H1 (cell line): ENCODE measurements around the gene ATP6V0E2. TPM values are rescaled to one million over a fixed set of nuclear protein-coding genes. Genes with fewer than 3 reads are reported as not detected.

ENCODE experiments used
- CTCF ChIA-PET: fragments of 300-600 bp; sonication (Branson Sonifier 250); formaldehyde crosslinking; loops from one replicate; lab custom pipeline; 2021; ENCODE audit not compliant: partially characterized antibody; lab: Charles Lee
- POLR2A ChIA-PET: fragments of 300-600 bp; sonication (Branson Sonifier 250); formaldehyde crosslinking; loops from one replicate; lab custom pipeline; 2021; ENCODE audit warnings: inconsistent platforms; ENCODE audit not compliant: partially characterized antibody; lab: Charles Lee
- DNase-seq, 2 experiments: peaks; one replicate each; pipeline versions ENCODE4 v3.0.0 to v3.0.0-alpha.2; 2010 to 2022; ENCODE audit warnings: low spot score in 2 of 2, low read depth in 1 of 2, mixed read lengths in 1 of 2
- FAIRE-seq: peaks from 2 replicates; lab custom pipeline; 2011; peaks lifted over from hg19 to GRCh38; lab: Jason Lieb, UNC
- H2AFZ ChIP-seq: 2 replicates; pipeline ENCODE4 v1.8.1; 2012; ENCODE audit warnings: low read length, inconsistent platforms
- H2AK5ac ChIP-seq: 2 replicates; pipeline ENCODE4 v1.6.1; 2013; ENCODE audit warnings: low read depth, low read length
- H2BK120ac ChIP-seq: replicated peaks from 2 replicates; pipeline ENCODE3; 2013; ENCODE audit warnings: low read depth, low read length, inconsistent platforms
- H2BK12ac ChIP-seq: 2 replicates; pipeline ENCODE4 v1.6.1; 2013; ENCODE audit warnings: low read depth, low read length
- H2BK15ac ChIP-seq: 2 replicates; pipeline ENCODE4 v1.6.1; 2013; ENCODE audit warnings: low read length
- H2BK20ac ChIP-seq: 2 replicates; pipeline ENCODE4 v1.6.1; 2013; ENCODE audit warnings: low read length
- H2BK5ac ChIP-seq: 2 replicates; pipeline ENCODE4 v1.6.1; 2013; ENCODE audit warnings: low read depth, low read length
- H3K14ac ChIP-seq: 2 replicates; pipeline ENCODE4 v1.6.1; 2013; ENCODE audit warnings: inconsistent platforms; ENCODE audit not compliant: insufficient read length
- H3K18ac ChIP-seq: 2 replicates; pipeline ENCODE4 v1.6.1; 2013; ENCODE audit warnings: low read length; ENCODE audit errors: extremely low read depth
- H3K23ac ChIP-seq: 2 replicates; pipeline ENCODE4 v1.6.1; 2013; ENCODE audit warnings: inconsistent platforms; ENCODE audit not compliant: insufficient read length
- H3K23me2 ChIP-seq: 2 replicates; pipeline ENCODE4 v1.6.1; 2013; ENCODE audit warnings: low read depth, low read length
- H3K27ac ChIP-seq: 2 replicates; pipeline ENCODE4 v1.6.1; 2011; ENCODE audit warnings: low read depth, low read length, inconsistent platforms
- H3K27me3 ChIP-seq, 4 experiments: replicated peaks in 1 of 4; 1 replicate in 1 of 4; 2 replicates in 3 of 4; pipeline versions ENCODE4 v1.6.1 to v1.8.1; 2011 to 2013; ENCODE audit warnings: low read length in 3 of 4, mild to moderate bottlenecking in 3 of 4, inconsistent platforms in 2 of 4, mixed read lengths in 2 of 4, moderate library complexity in 1 of 4; ENCODE audit not compliant: control insufficient read depth in 3 of 4, insufficient read depth in 3 of 4; ENCODE audit errors: extremely low read depth in 1 of 4
- H3K36me3 ChIP-seq, 4 experiments: 2 replicates each; pipeline versions ENCODE4 v1.6.1 to v1.8.1; 2011 to 2013; ENCODE audit warnings: mild to moderate bottlenecking in 4 of 4, low read length in 3 of 4, moderate library complexity in 2 of 4, control low read depth in 1 of 4, inconsistent platforms in 1 of 4; ENCODE audit not compliant: insufficient read depth in 4 of 4, control insufficient read depth in 2 of 4
- H3K4ac ChIP-seq: replicated peaks from 2 replicates; pipeline ENCODE3; 2013; ENCODE audit warnings: low read length, low read depth, mixed read lengths, inconsistent platforms; ENCODE audit not compliant: insufficient read length
- H3K4me1 ChIP-seq, 4 experiments: replicated peaks in 1 of 4; 1 replicate in 1 of 4; 2 replicates in 3 of 4; pipeline versions ENCODE4 v1.6.1 to v1.8.1; 2011 to 2013; ENCODE audit warnings: low read length in 3 of 4, inconsistent platforms in 2 of 4, mixed read lengths in 1 of 4; ENCODE audit not compliant: insufficient read depth in 4 of 4, control insufficient read depth in 3 of 4
- H3K4me2 ChIP-seq, 2 experiments: 2 replicates each; pipeline versions ENCODE4 v1.6.1 to v1.8.1; 2011 to 2013; ENCODE audit warnings: low read depth in 2 of 2, low read length in 2 of 2, control low read depth in 1 of 2, inconsistent platforms in 1 of 2, mild to moderate bottlenecking in 1 of 2; ENCODE audit not compliant: insufficient read depth in 1 of 2
- H3K4me3 ChIP-seq, 4 experiments: fragments of 200-600, 300-600 bp in 1 of 4; sonication (generic), shearing (Covaris generic), sonication (Bioruptor Twin) in 1 of 4; 2 replicates each; pipeline versions ENCODE4 v1.5.1 to v1.8.1; 2011 to 2016; ENCODE audit warnings: low read length in 4 of 4, low read depth in 3 of 4, control low read depth in 2 of 4, inconsistent platforms in 2 of 4, mild to moderate bottlenecking in 2 of 4, mixed read lengths in 1 of 4, moderate library complexity in 1 of 4; ENCODE audit not compliant: insufficient read depth in 2 of 4; ENCODE audit errors: extremely low read depth in 1 of 4
- H3K56ac ChIP-seq: replicated peaks from 2 replicates; pipeline ENCODE3; 2013; ENCODE audit warnings: low read depth, mild to moderate bottlenecking, mixed read lengths, low read length, inconsistent platforms; ENCODE audit not compliant: insufficient read length
- H3K79me1 ChIP-seq: 2 replicates; pipeline ENCODE4 v1.6.1; 2013; ENCODE audit warnings: low read depth, low read length, control low read depth
- H3K79me2 ChIP-seq, 2 experiments: 2 replicates each; pipeline versions ENCODE4 v1.6.1 to v1.8.1; 2012 to 2013; ENCODE audit warnings: low read length in 2 of 2, mild to moderate bottlenecking in 2 of 2, inconsistent platforms in 1 of 2; ENCODE audit not compliant: insufficient read depth in 2 of 2, control insufficient read depth in 1 of 2
- H3K9ac ChIP-seq, 4 experiments: replicated peaks in 1 of 4; 1 replicate in 1 of 4; 2 replicates in 3 of 4; pipeline versions ENCODE4 v1.6.1 to v1.8.1; 2011 to 2013; ENCODE audit warnings: low read depth in 3 of 4, low read length in 3 of 4, control low read depth in 2 of 4, mild to moderate bottlenecking in 2 of 4, moderate library complexity in 2 of 4, inconsistent platforms in 1 of 4; ENCODE audit errors: extremely low read depth in 1 of 4
- H3K9me3 ChIP-seq, 2 experiments: 2 replicates each; pipeline versions ENCODE4 v1.6.1 to v1.8.1; 2012 to 2013; ENCODE audit warnings: mild to moderate bottlenecking in 2 of 2, moderate library complexity in 2 of 2, control low read depth in 1 of 2, inconsistent platforms in 1 of 2, low read depth in 1 of 2, low read length in 1 of 2, mixed read lengths in 1 of 2; ENCODE audit not compliant: insufficient read depth in 2 of 2
- H4K20me1 ChIP-seq, 2 experiments: replicated peaks in 1 of 2; 2 replicates each; pipeline versions ENCODE3 to v1.8.1; 2011 to 2013; ENCODE audit warnings: inconsistent platforms in 2 of 2, low read length in 2 of 2, mild to moderate bottlenecking in 1 of 2; ENCODE audit not compliant: insufficient read depth in 2 of 2, control insufficient read depth in 1 of 2
- H4K5ac ChIP-seq: 2 replicates; pipeline ENCODE4 v1.6.1; 2013; ENCODE audit warnings: low read length, low read depth, mixed read lengths, inconsistent platforms; ENCODE audit not compliant: insufficient read length
- H4K8ac ChIP-seq: 2 replicates; pipeline ENCODE4 v1.8.0; 2013; ENCODE audit warnings: mild to moderate bottlenecking, moderate library complexity, low read length, inconsistent platforms; ENCODE audit not compliant: insufficient read depth; ENCODE audit errors: extremely low read depth
- H4K91ac ChIP-seq: replicated peaks from 2 replicates; pipeline ENCODE3; 2013; ENCODE audit warnings: low read length, mixed read lengths, inconsistent platforms; ENCODE audit not compliant: insufficient read length
- ASH2L ChIP-seq: fragments of 200-600, 300-600 bp; sonication (generic); IDR thresholded peaks from one replicate; pipeline ENCODE4 v1.7.1; 2017; ENCODE audit warnings: low read length
- ATF2 ChIP-seq: IDR thresholded peaks from 2 replicates; pipeline ENCODE4 v1.6.1; 2012; ENCODE audit warnings: low read length, inconsistent platforms
- CBX5 ChIP-seq: fragments of 300-800, 300-1000 bp; sonication (generic); IDR thresholded peaks from 2 replicates; pipeline ENCODE4 v1.7.1; 2016; ENCODE audit warnings: antibody characterized with exemption, low read length, low read depth
- CBX8 ChIP-seq: fragments of 300-800, 300-1000 bp; sonication (generic); IDR thresholded peaks from 2 replicates; pipeline ENCODE4 v1.7.1; 2016; ENCODE audit warnings: low read depth, low read length, borderline replicate concordance
- HDAC6 ChIP-seq: IDR thresholded peaks from one replicate; pipeline ENCODE4 v1.7.1; 2012; ENCODE audit warnings: low read depth, mild to moderate bottlenecking, inconsistent platforms, low read length, moderate library complexity
- RBBP5 ChIP-seq: IDR thresholded peaks from 2 replicates; pipeline ENCODE4 v1.7.1; 2012; ENCODE audit warnings: low read depth, mild to moderate bottlenecking, inconsistent platforms, low read length, moderate library complexity, borderline replicate concordance
- SIRT6 ChIP-seq: IDR thresholded peaks from one replicate; pipeline ENCODE4 v1.7.1; 2012; ENCODE audit warnings: low read length, inconsistent platforms
- SIX5 ChIP-seq: IDR thresholded peaks from 2 replicates; pipeline ENCODE4 v1.6.1; 2011; ENCODE audit warnings: mild to moderate bottlenecking, low read depth, low read length
- YY1 ChIP-seq: IDR thresholded peaks from 2 replicates; pipeline ENCODE4 v1.6.1; 2011; ENCODE audit warnings: low read depth, mild to moderate bottlenecking, low read length
- ZNF274 ChIP-seq: IDR thresholded peaks from 2 replicates; pipeline ENCODE4 v1.7.0; 2012; ENCODE audit warnings: low read length, borderline replicate concordance; ENCODE audit errors: extremely low read depth
- WGBS, 2 experiments: shearing (Covaris generic) in 1 of 2; methylation state at CpG; one replicate each; pipeline versions ENCODE4 v1.1.6 to v1.1.7; 2013 to 2015; ENCODE audit warnings: low lambda C conversion rate in 2 of 2, mixed read lengths in 2 of 2, inconsistent platforms in 1 of 2, low coverage in 1 of 2, missing lambda C conversion rate in 1 of 2; ENCODE audit not compliant: insufficient replicate concordance in 2 of 2, insufficient coverage in 1 of 2, insufficient read length in 1 of 2; ENCODE audit errors: extremely low coverage in 1 of 2, missing lambda C conversion rate in 1 of 2; 5-methylcytosine and 5-hydroxymethylcytosine counted together
- polyA plus RNA-seq, 7 experiments: library from polyadenylated mRNA; depleted of rRNA in 3 of 7; stranded (reverse) in 5 of 7; unstranded in 2 of 7; fragments of >200 nt in 5 of 7; fragments of 200-250 nt in 2 of 7; gene quantifications; 1 replicate in 5 of 7; 2 replicates in 1 of 7; 4 replicates in 1 of 7; pipeline versions ENCODE4 v1.2.1 to v1.2.3, GENCODE V29; 2011 to 2013; ENCODE audit warnings: missing spikeins in 2 of 7, mixed read lengths in 2 of 7
- total RNA-seq: library from RNA; stranded (reverse); fragmentation: NEBNext Ultra II Directional; extraction: Animal tissue kit (Norgen Biotek cat#: 25700); gene quantifications from 2 replicates; pipeline ENCODE4 v1.2.1, GENCODE V29; 2021

ATP6V0E2 gene
- total and polyA plus RNA-seq, 2 of the 8 experiments (the other 6 are each of a cell fraction or from before 2014, with no cell fraction given): 26.1 to 47.9 TPM

GRCh38 chr7:149860821-149861727 is 12.7 kb upstream of the ATP6V0E2 start:
- Histone ChIP-seq H3K4me2 (no peak overlapping the region), H3K4me3 (no peak overlapping the region), H2BK5ac (no peak overlapping the region), H3K27ac (no peak overlapping the region), H4K8ac (peak overlapping the region; percentile 62; the same call in 1 of the 2 replicates), H2BK120ac (no peak overlapping the region), H3K14ac (no peak overlapping the region), H3K4me1 (no peaks in the 10 kb centered on the region; a peak in 1 of 7 replicates), H2BK12ac (no peak overlapping the region), H3K9me3 (no peaks in the 10 kb centered on the region), H2BK20ac (no peak overlapping the region), H2BK15ac (0 out of 2 replicates have a peak overlapping the region, but pooled peaks have one; percentile 74), H4K20me1 (no peaks in the 10 kb centered on the region), H3K9ac (no peak overlapping the region), H3K27me3 (no peaks in the 10 kb centered on the region; a peak in 2 of 7 replicates), H3K4ac (no peak overlapping the region), H3K56ac (no peak overlapping the region), H3K36me3 (no peaks in the 10 kb centered on the region), H2AFZ (no peak overlapping the region), H3K79me2 (no peaks in the 10 kb centered on the region), H2AK5ac (no peak overlapping the region), H4K91ac (peak overlapping the region; percentile 7), H3K23me2 (no peaks in the 10 kb centered on the region), H4K5ac (no peak overlapping the region), H3K23ac (no peak overlapping the region), H3K79me1 (no peaks in the 10 kb centered on the region), H3K18ac (no peak overlapping the region)
- peak in 1 of 2 experiments; percentile 89 for DNase-seq
- WGBS, 2 experiments: 69% methylated on average over 45 of the region's 45 CpGs; no CpG with 5 or more reads in 1 of the 2 experiments
- ChIA-PET POLR2A (interaction anchor here (1.7 kb wide), 1 partner anchor 13 kb away, joined by 5 read pairs; the partner anchor contains the start of gene ATP6V0E2), CTCF (interaction anchor here (0.8 to 5.0 kb wide), 31 partner anchors 9 to 219 kb away, joined by 3 to 68 read pairs (median 4); no protein-coding TSS in a partner anchor)
- no peak for FAIRE-seq
- TF ChIP-seq ZNF274: no peak
- no peak for TF ChIP-seq RBBP5
- no peak for TF ChIP-seq CBX5
- no peak for TF ChIP-seq ATF2
- no peak for TF ChIP-seq CBX8
- no peak for TF ChIP-seq SIX5
- no peak for TF ChIP-seq ASH2L
- TF ChIP-seq SIRT6: no peak
- 0 out of 2 replicates have a peak, but pooled peaks have one; percentile 20 for TF ChIP-seq YY1
- no peak for TF ChIP-seq HDAC6
